HK-2 (cell line): ENCODE data around the gene GJB3.
A peak's percentile ranks its signal among the peaks of the same experiment; 100 is the strongest.
"Not testable (repeated sequence)": the region's sequence is repeated elsewhere in the genome, so short reads cannot be mapped to it uniquely, and the experiment has no call there.

Experiments
- DNase-seq: peaks from one replicate; pipeline ENCODE4 v3.0.0-alpha.2; 2018; ENCODE audit not compliant: unreplicated experiment

GJB3 gene

DNA sequence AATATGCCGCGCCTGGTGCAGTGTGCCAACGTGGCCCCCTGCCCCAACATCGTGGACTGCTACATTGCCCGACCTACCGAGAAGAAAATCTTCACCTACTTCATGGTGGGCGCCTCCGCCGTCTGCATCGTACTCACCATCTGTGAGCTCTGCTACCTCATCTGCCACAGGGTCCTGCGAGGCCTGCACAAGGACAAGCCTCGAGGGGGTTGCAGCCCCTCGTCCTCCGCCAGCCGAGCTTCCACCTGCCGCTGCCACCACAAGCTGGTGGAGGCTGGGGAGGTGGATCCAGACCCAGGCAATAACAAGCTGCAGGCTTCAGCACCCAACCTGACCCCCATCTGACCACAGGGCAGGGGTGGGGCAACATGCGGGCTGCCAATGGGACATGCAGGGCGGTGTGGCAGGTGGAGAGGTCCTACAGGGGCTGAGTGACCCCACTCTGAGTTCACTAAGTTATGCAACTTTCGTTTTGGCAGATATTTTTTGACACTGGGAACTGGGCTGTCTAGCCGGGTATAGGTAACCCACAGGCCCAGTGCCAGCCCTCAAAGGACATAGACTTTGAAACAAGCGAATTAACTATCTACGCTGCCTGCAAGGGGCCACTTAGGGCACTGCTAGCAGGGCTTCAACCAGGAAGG, 4.3 kb downstream of the GJB3 start:
- no peak for DNase-seq

DNA sequence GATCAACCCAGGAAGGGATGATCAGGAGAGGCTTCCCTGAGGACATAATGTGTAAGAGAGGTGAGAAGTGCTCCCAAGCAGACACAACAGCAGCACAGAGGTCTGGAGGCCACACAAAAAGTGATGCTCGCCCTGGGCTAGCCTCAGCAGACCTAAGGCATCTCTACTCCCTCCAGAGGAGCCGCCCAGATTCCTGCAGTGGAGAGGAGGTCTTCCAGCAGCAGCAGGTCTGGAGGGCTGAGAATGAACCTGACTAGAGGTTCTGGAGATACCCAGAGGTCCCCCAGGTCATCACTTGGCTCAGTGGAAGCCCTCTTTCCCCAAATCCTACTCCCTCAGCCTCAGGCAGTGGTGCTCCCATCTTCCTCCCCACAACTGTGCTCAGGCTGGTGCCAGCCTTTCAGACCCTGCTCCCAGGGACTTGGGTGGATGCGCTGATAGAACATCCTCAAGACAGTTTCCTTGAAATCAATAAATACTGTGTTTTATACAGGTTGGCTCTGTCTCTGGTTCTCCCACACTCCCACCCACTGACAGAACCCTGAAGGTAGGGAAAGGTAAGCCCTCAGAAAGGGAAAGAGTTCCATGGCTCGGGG, 5.0 kb downstream of the GJB3 start:
- DNase-seq = no peak

DNA sequence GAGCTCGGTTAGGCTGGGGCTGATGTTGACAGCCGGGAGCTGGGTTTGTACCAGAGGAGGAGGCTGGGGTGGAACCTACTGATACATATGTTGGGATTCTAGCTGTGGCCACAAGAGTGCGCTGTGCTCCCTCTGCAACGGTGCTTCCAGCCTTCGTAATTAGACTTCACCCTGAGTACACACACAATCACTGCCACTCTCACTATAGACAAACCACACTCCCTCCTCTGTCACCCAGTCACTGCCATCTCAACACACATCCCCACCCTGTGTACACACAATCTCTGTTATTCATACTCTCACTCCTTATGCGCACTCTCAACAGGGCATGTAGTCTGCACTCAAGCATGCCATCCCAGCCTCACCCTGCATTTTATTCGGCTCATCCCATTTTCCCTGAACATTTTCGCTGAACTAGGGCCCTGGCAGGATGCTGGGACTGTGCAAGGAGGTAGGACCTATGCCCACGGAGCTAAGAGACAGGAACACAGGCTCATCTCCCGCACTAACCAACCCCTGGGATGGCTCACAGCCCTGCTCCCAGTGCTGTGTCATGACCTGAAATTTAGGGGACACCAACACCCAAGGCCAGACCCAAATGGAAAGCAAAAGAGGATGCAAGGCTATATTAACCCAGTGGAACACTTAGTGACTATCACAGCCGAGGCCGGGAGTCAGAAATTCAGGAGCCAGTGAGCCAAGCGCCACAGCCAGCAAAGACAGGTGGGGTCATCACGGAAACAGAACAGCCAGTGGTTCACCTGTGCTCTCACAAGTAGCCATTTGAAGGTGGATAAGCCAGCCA, 5.7 kb downstream of the GJB3 start:
- DNase-seq = peak; percentile 62

DNA sequence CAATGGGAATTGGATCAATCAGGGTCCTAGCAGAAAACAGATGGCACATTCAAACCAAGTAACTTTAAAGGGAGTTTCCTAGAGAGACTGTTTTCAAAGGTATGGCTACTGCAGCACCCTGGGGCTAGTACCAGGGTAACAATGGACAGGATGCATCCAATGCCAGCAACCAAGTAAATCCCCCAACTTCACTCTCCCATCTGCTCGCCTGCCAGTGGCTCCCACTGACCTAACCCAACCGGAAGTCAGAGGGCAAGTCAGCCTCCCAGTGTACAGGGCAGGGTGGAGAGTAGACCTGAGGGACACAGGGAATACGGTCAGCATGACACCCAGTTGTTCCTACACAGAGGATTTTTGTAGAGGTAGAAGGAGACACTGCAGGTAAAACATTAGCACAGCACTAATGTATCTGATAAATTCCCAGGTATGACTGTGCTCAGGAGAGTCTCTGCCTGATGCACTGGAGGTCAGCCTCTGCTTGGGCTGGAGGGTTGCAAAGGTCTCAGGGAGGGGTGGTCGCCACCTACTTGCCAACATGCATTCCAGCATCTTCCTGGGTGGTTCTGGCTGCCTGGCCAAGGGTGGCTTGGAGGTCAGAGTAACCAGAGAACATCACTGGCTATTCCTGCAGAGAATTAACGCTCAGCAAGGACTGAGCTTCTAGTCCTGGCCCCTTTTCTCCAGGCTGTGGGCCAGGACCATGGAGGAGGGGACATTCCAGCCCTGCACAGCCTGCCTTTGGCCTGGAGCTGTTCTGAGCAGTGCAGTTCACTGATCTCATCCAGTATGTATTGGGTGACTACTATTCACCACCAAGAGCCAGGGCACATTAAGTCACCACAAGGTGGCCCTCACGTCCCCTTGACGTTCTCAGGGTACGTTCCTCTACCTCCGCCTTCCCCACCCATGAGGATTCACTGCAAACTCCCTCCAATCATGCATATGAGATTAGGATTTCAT, 6.7 kb downstream of the GJB3 start:
- no peak for DNase-seq

DNA sequence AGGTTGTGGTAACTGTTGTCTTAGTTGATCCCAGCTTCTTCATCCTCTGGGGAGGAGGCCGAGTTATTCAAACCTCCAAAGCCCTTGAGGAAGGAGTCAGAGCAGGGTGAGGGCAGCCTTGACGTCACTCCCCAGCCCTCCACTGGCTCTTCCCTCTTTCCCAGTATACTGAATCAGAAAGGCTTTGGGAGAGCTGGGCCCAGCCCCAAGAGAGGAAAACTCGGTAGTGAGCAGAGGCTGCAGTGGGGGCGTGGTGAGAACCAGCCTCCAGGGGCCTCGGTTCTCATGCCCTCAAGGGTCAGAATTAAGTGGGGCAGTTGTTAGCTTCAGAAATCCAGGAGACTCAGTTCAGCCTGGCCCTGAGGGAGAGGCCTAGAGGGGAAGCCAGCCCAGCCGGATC, 10.0 kb downstream of the GJB3 start:
- DNase-seq = no peak

DNA sequence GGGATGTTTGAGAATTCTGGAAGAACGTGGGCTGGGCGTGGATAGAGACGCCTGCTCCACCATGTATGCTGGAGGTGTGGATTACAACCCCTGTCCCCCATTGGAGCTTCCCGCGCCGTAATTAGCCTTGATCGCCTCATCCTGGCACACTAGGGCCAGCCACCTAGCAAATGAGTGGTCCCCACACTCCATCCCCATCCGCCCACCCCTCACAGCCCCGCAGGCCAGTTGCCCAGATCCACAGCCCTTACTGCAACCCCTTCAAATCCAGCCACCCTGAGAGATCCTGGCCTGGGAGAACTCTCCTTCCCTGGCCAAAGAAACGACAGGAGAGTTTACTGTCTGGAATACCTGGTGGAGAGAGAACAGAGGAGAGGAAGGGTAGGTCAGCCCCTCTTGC, 11.4 kb downstream of the GJB3 start:
- DNase-seq = no peak

DNA sequence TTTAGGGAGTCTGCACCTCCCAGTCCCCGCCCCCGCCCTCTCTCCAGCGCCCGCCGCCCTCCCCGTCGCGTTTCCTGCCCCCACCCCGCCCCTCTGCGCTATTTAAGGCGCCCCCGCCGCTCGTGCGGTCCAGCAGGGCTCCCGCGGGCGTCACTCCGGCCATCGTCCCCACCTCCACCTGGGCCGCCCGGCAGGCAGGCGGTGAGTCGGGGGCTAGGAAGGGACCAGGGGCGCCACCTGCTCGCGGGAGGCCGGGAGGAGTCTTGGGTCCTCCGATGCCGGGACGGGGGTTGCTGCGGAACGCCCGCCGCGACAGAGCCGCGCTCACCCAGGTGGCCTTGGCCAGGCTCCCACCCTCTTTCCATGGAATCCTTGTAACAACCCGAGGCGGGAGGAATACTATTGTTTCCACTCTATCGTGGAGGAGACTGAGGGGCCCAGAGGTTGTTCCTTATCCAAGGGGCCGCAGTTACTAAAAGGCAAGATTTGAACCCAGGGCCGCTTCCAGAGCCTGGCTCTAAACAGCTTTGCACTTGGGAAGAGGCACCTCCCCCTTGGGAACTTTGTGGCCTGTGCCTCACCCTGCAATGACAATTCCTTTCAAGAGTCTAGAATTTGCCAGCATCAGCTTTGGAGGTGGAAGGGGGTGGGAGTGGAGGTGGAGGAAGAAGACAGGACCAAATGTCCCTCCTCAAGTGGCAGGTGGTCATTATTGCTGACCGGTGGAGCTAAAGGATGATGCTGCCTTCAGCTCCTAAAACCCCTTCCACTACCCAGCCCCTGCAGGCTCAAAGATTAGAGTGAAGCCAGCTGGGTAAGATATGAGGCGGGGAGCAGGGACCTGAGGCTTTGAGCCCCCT, 12.1 kb downstream of the GJB3 start, which contains the start of gene GJA4:
Gene GJA4, plus strand, starts transcription at position 132 of the 860 bp plus-strand sequence. CDS start 1,215 bp downstream, outside the sequence.
- no peak for DNase-seq

DNA sequence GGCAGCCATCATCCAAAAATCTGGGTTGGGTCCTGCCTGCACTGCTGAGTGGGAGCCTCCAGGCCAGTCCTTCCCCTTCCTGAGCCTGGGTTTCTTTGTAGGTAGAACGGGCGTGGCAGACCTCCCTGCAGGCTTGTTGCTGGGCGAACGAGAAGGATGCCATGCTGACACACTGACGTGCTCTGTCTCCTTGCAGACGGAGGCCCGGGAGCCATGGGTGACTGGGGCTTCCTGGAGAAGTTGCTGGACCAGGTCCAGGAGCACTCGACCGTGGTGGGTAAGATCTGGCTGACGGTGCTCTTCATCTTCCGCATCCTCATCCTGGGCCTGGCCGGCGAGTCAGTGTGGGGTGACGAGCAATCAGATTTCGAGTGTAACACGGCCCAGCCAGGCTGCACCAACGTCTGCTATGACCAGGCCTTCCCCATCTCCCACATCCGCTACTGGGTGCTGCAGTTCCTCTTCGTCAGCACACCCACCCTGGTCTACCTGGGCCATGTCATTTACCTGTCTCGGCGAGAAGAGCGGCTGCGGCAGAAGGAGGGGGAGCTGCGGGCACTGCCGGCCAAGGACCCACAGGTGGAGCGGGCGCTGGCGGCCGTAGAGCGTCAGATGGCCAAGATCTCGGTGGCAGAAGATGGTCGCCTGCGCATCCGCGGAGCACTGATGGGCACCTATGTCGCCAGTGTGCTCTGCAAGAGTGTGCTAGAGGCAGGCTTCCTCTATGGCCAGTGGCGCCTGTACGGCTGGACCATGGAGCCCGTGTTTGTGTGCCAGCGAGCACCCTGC, 13.2 kb downstream of the GJB3 start:
- peak; percentile 75 for DNase-seq

DNA sequence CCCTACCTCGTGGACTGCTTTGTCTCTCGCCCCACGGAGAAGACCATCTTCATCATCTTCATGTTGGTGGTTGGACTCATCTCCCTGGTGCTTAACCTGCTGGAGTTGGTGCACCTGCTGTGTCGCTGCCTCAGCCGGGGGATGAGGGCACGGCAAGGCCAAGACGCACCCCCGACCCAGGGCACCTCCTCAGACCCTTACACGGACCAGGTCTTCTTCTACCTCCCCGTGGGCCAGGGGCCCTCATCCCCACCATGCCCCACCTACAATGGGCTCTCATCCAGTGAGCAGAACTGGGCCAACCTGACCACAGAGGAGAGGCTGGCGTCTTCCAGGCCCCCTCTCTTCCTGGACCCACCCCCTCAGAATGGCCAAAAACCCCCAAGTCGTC, 13.8 kb downstream of the GJB3 start:
- no peak for DNase-seq

DNA sequence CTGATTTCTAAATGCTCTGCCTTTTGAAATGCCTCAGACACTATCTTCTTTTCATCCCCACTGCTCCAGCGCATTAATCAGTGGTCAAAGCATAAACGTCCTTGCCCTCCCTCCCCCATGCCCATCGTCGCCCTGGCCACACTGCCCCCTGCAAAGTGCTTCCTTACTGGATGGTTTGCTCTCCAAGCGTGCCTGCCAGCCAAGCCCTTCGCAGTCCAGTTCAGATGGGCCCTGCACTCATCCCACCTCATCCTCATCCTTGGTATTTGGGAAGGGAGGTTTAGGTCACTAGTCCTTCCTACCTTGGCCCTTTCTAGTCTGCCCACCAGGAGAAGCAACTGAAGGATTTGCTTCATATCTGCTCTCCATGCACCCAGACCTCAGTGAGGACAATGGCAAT, 14.9 kb downstream of the GJB3 start:
- DNase-seq = no peak

DNA sequence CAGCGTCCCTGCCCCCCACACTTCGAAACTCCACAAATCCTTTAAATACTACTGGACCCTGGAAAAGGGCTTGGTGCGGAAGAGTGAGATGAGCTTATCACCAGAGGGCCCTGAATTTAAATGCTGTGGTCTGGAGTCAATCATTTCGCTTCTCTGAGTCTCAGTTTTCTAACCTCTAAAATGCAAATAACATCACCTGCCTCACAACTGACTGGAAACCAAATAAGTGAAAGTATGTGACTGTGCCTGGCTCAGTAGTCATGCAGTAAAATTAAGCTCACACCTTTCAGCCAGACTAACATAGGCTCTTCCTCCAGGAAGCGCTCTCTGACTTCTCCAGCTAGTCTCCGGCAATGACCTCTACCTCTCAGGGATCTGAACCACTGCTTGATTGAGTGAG, 16.0 kb downstream of the GJB3 start:
- DNase-seq = no peak

DNA sequence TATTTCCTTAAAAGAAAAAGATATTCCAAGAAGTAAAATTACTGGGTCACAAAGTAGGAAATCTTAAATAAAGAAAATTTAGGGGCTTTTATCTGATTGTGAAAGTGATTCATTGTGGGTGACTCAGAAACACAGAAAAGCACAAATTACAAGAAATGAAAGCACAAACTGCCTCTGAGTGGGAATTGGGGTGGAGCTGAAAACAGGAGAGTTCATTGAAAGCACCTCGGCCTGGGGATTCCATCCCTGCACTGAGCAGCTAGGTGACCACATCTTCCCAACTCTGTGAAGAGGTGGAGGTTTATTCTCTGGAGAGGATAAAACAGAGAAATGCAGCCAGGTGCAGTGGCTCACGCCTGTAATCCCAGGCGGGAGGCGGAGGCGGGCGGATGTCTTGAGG, 19.2 kb downstream of the GJB3 start:
- DNase-seq = no peak

DNA sequence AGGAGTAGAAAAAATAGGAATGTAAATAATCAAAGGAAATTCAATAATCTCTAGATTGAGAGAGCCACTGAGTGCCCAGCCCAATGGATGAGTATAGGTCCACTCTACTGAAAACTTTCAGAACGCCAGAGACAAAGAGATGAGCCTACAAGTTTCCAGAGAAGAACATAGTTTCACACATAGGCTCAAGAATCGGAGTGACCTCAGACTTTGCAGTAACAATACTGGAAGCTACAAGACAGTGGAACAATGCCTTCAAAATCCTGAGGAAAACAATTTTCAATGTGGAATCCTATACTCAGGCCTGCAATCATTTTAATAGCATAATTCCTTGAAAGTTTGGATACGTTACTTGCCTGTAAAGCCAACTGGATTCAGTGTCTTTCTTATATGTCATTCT, 22.8 kb downstream of the GJB3 start:
- DNase-seq = no peak

DNA sequence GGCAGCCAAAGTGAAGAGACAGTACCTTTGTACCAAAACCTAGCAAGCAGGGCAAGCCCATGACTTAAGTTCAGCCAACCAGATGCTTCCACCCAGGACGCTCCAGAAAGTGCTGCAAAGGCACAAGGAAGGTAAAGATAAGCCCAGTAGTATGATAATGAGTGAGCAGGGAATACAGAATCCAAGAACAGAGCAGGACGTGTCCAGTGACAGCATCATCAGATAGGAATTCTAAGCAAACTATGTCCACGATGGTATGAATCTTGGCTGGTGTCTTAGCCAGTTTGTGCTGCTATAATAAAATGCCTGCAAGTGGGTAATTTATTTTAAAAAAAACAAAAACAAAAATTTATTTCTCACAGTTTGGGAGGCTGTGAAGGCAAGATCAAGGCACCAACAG, 25.4 kb downstream of the GJB3 start:
- no peak for DNase-seq

DNA sequence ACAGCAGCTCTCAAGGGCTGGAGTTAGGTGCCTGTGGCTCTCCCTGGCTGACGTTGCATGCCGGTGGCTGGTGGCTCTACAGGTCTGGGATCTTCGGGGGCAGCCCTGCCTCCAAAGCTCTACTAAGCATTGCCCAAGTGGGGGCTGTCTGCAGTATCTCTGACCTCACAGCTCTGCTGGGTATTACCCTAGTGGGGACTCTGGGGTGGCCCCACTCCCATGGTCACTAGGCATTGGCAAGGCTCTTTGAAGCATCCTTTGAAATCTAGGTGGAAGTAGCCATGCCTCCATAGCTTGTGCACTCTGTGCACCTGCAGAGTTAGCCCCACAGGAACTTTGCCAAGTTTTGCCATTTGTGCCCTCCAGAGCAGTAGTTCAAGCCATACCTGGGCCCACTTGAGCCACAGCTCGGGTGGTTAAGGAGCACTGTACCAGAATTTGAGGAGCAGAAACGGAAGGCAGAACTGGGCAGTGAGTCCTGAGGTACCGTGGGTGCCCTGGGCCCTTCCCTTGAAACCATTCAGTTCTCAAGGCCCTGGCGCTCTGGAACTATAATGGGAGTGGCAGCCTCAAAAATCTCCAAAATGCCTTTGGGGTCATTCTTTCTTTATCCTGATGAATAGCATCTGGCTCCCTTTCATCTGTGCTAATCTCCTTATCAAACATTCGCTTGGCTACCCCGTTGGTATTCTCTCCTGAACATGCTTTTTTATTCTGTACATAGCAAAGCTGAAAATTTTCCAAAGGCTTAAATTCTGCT, 27.2 kb downstream of the GJB3 start:
- no peak for DNase-seq

DNA sequence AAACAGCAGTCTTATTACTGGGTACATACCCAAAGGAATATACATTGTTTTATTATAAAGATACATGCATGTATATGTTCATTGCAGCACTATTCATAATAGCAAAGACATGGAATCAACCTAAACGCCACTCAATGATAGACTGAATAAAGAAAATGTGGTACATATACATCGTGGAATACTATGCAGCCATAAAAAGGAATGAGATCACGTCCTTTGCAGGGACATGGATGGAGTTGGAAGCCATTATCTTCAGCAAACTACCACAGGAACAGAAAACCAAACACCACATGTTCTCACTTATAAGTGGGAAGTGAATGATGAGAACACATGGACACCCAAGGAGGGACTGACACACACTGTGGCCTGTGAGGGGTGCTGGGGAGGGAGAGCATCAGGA, 29.8 kb downstream of the GJB3 start:
- not testable (repeated sequence) for DNase-seq

DNA sequence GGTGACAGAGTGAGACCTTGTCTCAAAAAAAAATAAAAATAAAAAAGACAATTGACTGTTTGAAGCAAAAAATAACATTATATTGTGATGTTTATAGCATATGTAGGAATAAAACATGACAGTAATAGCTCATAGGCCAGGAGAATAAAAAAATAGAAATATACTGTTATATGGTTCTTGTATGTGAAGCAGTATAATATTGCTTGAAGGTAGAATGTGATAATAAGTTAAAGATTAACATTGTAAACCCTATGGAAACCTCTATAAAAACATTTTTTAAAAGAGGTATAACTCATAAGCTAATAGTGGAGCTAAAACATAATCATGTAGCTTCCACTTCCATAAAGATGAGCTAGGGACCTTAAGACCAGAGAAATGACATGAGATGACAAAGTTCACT, 35.3 kb downstream of the GJB3 start:
- no peak for DNase-seq

DNA sequence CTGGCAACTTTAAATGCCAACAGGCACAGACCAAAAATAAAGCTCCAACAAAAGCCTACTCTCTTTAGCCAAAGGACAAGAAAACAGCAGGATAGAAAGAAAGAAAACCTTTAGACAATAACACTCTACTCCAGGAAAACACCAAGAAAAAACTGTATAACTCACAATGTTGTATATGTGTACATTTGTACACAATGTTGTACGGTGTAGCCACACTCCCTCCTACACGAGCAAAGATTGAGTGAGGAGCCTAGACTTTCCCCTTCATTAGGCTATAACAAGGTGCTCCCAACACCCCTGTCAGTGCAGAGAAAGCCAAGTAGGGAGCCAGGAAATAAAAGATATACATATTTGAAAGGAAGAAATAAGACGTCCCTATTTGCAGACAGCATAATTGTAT, 35.8 kb downstream of the GJB3 start:
- no peak for DNase-seq

DNA sequence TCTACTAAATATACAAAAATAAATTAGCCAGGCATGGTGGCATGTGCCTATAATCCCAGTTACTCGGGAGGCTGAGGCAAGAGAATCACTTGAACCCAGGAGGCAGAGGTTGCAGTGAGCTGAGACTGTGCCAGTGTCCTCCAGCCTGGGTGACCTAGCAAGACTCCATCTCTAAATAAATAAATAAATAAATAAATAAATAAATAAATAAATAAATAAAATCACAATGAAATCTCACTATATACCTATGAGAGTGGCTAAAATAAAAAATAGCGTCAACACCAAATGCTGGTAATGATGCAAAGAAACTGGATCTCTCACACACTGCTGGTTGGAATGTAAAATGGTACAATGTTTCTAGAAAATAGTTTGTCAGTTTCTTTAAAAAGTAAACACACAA, 37.8 kb downstream of the GJB3 start:
- DNase-seq = not testable (repeated sequence)
